KMS-11 (cell line): ENCODE data around the gene TRIP11.
A peak's percentile ranks its signal among the peaks of the same experiment; 100 is the strongest.

ENCODE experiments used
- H2AFZ ChIP-seq: fragments of 200-600 bp; sonication (generic); 2 replicates; pipeline ENCODE4 v1.6.1; 2016; ENCODE audit warnings: antibody characterized with exemption, mixed run types, low read depth
- H3K27ac ChIP-seq: fragments of 200-600 bp; sonication (generic); 2 replicates; pipeline ENCODE4 v1.6.1; 2016; ENCODE audit warnings: mild to moderate bottlenecking, mixed run types
- H3K27me3 ChIP-seq: fragments of 200-600 bp; sonication (generic); 2 replicates; pipeline ENCODE4 v1.6.1; 2017; ENCODE audit warnings: mild to moderate bottlenecking, low read depth, mixed run types, moderate library complexity; ENCODE audit not compliant: insufficient read depth
- H3K36me3 ChIP-seq: fragments of 200-600 bp; sonication (generic); 2 replicates; pipeline ENCODE4 v1.6.1; 2017; ENCODE audit warnings: mild to moderate bottlenecking, mixed run types; ENCODE audit not compliant: insufficient read depth
- H3K4me1 ChIP-seq: fragments of 200-600 bp; sonication (generic); 2 replicates; pipeline ENCODE4 v1.6.1; 2016; ENCODE audit warnings: mild to moderate bottlenecking, low read depth, mixed run types; ENCODE audit not compliant: poor library complexity, severe bottlenecking
- H3K4me2 ChIP-seq: fragments of 200-600 bp; sonication (generic); 2 replicates; pipeline ENCODE4 v1.7.0; 2016; ENCODE audit warnings: mild to moderate bottlenecking, mixed run types
- H3K4me3 ChIP-seq: fragments of 200-600 bp; sonication (generic); IDR thresholded peaks from 2 replicates; pipeline ENCODE4 v1.6.1; 2017; ENCODE audit warnings: low read depth, low read length, mixed read lengths; ENCODE audit not compliant: insufficient read depth
- H3K79me2 ChIP-seq: fragments of 200-600 bp; sonication (generic); 2 replicates; pipeline ENCODE4 v1.6.1; 2016; ENCODE audit warnings: low read depth, mixed run types; ENCODE audit not compliant: insufficient read depth
- H3K9ac ChIP-seq: fragments of 200-600 bp; sonication (generic); 2 replicates; pipeline ENCODE4 v1.6.1; 2016; ENCODE audit warnings: mild to moderate bottlenecking, mixed run types
- H4K20me1 ChIP-seq: fragments of 200-600 bp; sonication (generic); 2 replicates; pipeline ENCODE4 v1.6.1; 2016; ENCODE audit warnings: mild to moderate bottlenecking, mixed run types; ENCODE audit not compliant: insufficient read depth
- CTCF ChIP-seq: fragments of 200-600 bp; sonication (generic); conservative IDR thresholded peaks from 2 replicates; pipeline ENCODE4 v1.6.1; 2017; ENCODE audit warnings: low read depth, mild to moderate bottlenecking, antibody characterized with exemption, low read length, moderate library complexity, mixed read lengths

TRIP11 gene

GRCh38 chr14:91996948-91997371, 42.9 kb downstream of the TRIP11 start:
- Histone ChIP-seq H2AFZ (no peak overlapping the region), H4K20me1 (no peaks in the 10 kb centered on the region), H3K9ac (no peak overlapping the region), H3K4me1 (no peaks in the 10 kb centered on the region), H3K36me3 (no peaks in the 10 kb centered on the region), H3K4me2 (no peak overlapping the region), H3K79me2 (no peaks in the 10 kb centered on the region), H3K27me3 (no peaks in the 10 kb centered on the region), H3K4me3 (no peak overlapping the region), H3K27ac (no peak overlapping the region)
- TF ChIP-seq CTCF = peak; percentile 57

GRCh38 chr14:91987192-91987591, 52.7 kb downstream of the TRIP11 start:
- no peaks in the 10 kb centered on the region for H4K20me1 ChIP-seq
- no peak overlapping the region for H2AFZ ChIP-seq
- H3K4me3 ChIP-seq = no peak overlapping the region
- no peaks in the 10 kb centered on the region for H3K79me2 ChIP-seq
- H3K36me3 ChIP-seq = no peaks in the 10 kb centered on the region
- TF ChIP-seq CTCF = no peak
- no peaks in the 10 kb centered on the region for H3K27me3 ChIP-seq
- no peak overlapping the region for H3K27ac ChIP-seq
- H3K4me1 ChIP-seq = no peaks in the 10 kb centered on the region
- H3K4me2 ChIP-seq = no peak overlapping the region
- no peak overlapping the region for H3K9ac ChIP-seq

- Histone ChIP-seq H3K27ac (no peak overlapping the region), H3K36me3 (no peaks in the 10 kb centered on the region), H3K4me1 (no peaks in the 10 kb centered on the region), H3K79me2 (no peaks in the 10 kb centered on the region), H3K27me3 (no peaks in the 10 kb centered on the region), H2AFZ (no peak overlapping the region), H3K9ac (no peak overlapping the region), H3K4me2 (no peak overlapping the region), H4K20me1 (no peaks in the 10 kb centered on the region), H3K4me3 (no peak overlapping the region)
- no peak for TF ChIP-seq CTCF
These were observed 54.2 kb downstream of the TRIP11 start for GRCh38 chr14:91985521-91986255.

GRCh38 chr14:91985008-91985407, 54.9 kb downstream of the TRIP11 start:
- no peaks in the 10 kb centered on the region for H4K20me1 ChIP-seq
- no peak overlapping the region for H3K9ac ChIP-seq
- no peak overlapping the region for H2AFZ ChIP-seq
- no peaks in the 10 kb centered on the region for H3K36me3 ChIP-seq
- H3K4me3 ChIP-seq = no peak overlapping the region
- no peaks in the 10 kb centered on the region for H3K27me3 ChIP-seq
- H3K79me2 ChIP-seq = no peaks in the 10 kb centered on the region
- H3K4me2 ChIP-seq = no peak overlapping the region
- no peaks in the 10 kb centered on the region for H3K4me1 ChIP-seq
- no peak overlapping the region for H3K27ac ChIP-seq
- TF ChIP-seq CTCF = no peak
